ENCODE data around the gene ZNF385D. TPM values are rescaled to one million over a fixed set of nuclear protein-coding genes. Genes with fewer than 3 reads are reported as not detected.

ZNF385D gene
- total and polyA plus RNA-seq, 8 donors, result 1.6 to 28.6 (median 17.5) TPM

DNA sequence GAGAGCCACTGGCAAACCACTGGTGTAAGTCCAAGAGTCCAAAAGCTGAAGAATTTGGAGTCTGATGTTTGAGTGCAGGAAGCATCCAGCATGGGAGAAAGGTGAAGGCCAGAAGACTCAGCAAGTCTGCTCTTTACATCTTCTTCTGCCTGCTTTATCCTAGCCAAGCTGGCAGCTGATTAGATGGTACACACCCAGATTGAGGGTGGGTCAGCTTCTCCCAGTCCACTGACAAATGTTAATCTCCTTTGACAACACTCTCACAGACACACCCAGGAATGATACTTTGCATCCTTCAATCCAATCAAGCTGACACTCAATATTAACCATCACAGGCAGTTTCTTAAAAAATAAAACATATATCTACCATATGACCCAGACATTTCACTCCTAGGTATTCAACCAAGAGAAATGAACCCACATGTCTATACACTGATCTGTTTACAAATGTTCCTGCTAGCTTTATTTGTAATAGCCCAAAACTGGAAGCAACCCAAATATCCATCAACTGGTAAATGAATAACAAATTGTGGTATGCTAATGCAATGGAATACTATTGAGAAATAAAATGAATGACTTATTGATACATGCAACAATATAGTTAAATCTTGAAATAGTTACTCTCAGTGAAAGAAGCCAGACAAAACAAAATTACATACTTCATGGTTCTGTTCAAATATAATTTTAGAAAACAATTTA lies 373.8 kb downstream of the ZNF385D start:
- intact Hi-C loops (cut with DNase I), result no loop called here
- no peaks in the 10 kb centered on the region for H3K36me3 ChIP-seq
- H3K9me3 ChIP-seq, result peaks cover 0 to 5% of the 10 kb centered on the region in 2 donors
- H3K27ac ChIP-seq, result no peak overlapping the region
- H3K4me3 ChIP-seq, result no peak overlapping the region
- no peaks in the 10 kb centered on the region for H3K4me1 ChIP-seq
- DNase-seq (no peak), ATAC-seq (no peak)
- no peaks in the 10 kb centered on the region for H3K27me3 ChIP-seq
- no peak for TF ChIP-seq CTCF (IDR thresholded peaks at IDR 0.05)

- ATAC-seq, result no peak
- intact Hi-C loops (cut with DNase I), result no loop called here
- no peak for DNase-seq
- Histone ChIP-seq H3K9me3 (peaks cover 0 to 2% of the 10 kb centered on the region in 2 donors), H3K36me3 (no peaks in the 10 kb centered on the region), H3K27me3 (no peaks in the 10 kb centered on the region), H3K27ac (no peak overlapping the region), H3K4me3 (no peak overlapping the region), H3K4me1 (no peaks in the 10 kb centered on the region)
- no peak for TF ChIP-seq CTCF (IDR thresholded peaks at IDR 0.05)
Observed at GRCh38 chr3:21372316-21372715, 378.7 kb downstream of the ZNF385D start.
